Choroid plexus epithelial cell (primary cell): ENCODE data around the gene SMG1.
"Not testable (repeated sequence)": the region's sequence is repeated elsewhere in the genome, so short reads cannot be mapped to it uniquely, and the experiment has no call there.

Source experiments
- DNase-seq: peaks from one replicate; pipeline ENCODE4 v3.0.0-alpha.2; 2010; ENCODE audit warnings: low read depth
- H3K4me3 ChIP-seq: 2 replicates; pipeline ENCODE4 v1.5.1; 2011; ENCODE audit warnings: low read depth, mild to moderate bottlenecking, control low read depth, low read length, moderate library complexity
- TF ChIP-seq, protein P1 (sequence below): conservative IDR thresholded peaks from 2 replicates; pipeline ENCODE4 v1.5.1; 2011; ENCODE audit warnings: low read depth, mild to moderate bottlenecking, control low read depth, inconsistent platforms, low read length, moderate library complexity

The SMG1 gene

DNA sequence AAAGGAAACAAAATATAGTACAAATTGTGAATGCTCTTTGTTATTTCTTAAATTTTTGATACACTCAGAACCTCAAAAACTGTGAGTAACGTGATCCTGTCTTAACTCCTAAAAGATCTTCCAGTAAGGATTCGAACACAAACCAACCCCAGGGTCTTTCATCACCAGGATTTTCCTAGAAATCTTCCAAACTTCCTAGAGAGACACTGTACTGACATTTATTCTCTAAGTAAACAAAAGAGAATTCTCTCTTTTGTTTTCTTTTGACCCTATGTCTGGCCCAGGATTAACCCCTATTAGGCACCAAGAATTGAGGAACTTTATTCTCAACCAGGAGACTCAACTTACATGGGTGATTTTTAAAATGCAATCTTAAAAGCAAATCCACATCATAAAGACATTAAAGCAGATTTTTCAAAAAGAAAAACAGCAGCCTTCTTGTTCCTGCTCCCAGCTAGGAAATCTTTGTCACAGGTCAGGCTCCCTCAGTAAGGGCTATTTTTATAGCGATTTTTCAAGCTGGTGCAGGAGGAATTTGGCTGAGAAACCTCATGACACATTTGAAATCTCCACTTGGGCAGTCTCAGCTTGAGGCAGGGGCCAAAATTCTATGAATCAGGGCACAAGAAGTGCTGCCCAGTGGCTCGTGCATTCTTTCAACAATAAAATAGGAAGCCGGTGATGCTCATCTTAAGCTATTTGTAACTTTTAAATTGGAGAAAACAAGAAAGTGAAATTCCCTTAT lies 6.2 kb upstream of the SMG1 start:
- DNase-seq: peak; percentile 43
- no peak overlapping the region for H3K4me3 ChIP-seq
- TF ChIP-seq, protein P1, sequence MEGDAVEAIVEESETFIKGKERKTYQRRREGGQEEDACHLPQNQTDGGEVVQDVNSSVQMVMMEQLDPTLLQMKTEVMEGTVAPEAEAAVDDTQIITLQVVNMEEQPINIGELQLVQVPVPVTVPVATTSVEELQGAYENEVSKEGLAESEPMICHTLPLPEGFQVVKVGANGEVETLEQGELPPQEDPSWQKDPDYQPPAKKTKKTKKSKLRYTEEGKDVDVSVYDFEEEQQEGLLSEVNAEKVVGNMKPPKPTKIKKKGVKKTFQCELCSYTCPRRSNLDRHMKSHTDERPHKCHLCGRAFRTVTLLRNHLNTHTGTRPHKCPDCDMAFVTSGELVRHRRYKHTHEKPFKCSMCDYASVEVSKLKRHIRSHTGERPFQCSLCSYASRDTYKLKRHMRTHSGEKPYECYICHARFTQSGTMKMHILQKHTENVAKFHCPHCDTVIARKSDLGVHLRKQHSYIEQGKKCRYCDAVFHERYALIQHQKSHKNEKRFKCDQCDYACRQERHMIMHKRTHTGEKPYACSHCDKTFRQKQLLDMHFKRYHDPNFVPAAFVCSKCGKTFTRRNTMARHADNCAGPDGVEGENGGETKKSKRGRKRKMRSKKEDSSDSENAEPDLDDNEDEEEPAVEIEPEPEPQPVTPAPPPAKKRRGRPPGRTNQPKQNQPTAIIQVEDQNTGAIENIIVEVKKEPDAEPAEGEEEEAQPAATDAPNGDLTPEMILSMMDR: no peak

DNA sequence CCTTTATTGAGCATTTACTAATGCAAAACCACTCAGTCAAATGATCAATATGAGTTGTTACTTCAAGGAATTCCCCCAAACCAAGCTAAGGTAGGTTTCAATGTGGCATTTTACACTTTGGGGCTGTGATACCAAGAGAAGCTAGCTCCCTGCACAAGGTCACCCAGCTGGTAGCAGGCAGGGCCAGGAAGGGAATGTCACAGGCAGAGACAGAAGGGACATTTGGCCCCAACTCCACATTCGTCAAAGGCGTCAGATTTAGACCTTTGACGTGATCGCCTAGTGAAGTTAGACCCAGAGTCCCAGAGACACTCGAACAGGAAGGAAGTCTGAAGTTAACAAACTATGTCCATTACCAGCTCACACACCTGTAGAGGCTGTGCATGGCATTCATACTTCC lies 5.5 kb upstream of the SMG1 start:
- DNase-seq: no peak
- TF ChIP-seq, protein P1: no peak

DNA sequence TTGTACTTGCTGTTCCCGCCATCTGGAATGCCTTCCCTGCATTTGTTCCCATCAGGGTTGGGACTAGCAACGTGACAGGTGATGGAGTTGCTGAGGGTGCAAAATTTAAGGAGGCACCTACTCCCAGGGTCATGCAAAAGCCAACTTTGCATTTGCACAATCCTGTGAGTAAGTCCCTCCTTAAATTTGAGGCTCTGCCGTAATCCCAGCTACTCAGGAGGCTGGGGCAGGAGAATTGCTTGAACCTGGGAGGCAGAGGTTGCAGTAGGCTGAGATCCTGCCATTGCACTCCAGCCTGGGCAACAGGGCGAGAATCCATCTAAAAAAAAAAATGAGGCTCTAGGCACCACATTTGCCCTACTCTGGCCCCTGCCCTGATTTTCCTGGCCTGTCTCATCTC lies 3.9 kb upstream of the SMG1 start:
- H3K4me3 ChIP-seq, DNase-seq: not testable (repeated sequence)

More for the DNA sequence above, 5.5 kb upstream of the SMG1 start:
- no peak overlapping the region for H3K4me3 ChIP-seq

DNA sequence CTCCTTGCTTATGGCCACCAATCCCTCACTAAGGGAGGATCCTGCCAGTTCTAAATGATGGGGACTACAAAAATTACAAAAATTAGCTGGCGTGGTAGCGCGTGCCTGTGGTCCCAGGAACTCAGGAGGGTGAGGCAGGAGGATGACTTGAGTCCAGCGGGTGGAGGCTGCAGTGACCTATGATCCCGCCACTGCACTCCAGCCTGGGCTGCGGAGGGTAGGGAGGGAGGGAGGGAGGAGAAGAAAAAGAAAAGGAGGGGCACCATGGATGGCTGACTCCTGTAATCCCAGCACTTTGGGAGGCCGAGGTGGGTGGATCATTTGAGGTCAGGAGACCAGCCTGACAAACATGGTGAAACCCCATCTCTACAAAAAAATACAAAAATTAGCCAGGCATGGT lies 1.9 kb upstream of the SMG1 start:
- DNase-seq, H3K4me3 ChIP-seq: not testable (repeated sequence)

DNA sequence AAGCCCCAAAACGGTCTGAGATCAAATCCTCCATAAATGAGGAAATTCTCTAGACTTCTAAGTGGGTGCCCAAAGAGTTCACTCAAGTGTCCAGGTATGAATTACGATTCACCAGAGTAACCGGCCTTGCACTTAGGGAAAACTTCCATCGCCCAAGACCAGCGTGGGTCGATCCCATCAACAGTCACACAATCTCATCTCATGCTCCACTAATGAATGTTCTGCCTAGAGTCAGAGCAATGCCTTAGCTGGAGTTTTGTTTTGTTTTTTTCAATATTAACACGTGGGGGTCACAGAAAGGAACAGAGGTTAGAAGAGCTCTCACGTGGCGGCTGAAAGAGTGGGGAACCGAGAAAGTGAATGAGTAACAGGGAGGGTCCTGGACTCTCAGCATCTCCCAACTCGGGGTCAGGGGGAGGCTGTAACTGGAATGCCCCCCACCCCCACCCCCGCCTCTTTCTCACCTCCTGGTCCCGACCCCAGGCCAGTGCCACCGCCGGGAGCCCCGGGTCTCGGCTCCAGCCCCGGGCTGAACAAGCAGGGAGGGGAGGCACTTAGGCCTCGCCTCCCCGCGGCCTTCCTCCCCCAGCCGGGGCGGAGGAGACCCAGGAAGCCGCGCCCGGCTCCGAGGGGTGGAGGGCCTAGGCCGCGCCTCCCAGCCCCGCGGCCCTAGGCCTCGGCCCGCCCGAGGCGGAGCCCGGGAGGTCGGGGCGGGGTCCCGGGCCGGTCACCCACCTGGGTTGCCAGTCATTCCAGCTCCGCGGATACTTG lies 808 bp downstream of the SMG1 start:
- H3K4me3 ChIP-seq: peak overlapping the region; percentile 69
- DNase-seq: peak; percentile 39

DNA sequence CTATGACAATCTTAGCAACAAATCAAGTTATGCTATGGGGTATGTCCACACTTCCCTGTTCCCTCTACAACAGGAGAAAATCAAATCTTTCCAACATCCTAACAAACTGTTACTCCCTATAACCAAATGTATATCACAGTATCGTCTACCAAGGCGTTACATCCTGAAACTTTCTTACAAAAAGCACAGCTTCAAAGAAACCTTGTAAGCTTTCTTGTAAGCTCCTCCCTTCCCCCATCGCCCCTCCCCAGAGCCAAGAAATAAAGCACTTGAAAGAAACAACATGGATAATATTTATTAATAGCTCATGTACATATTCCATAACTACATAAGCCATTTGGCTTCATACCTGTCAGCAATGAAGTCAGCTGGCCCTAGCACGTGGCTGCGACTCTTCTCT lies 2.3 kb downstream of the SMG1 start:
- not testable (repeated sequence) for H3K4me3 ChIP-seq, DNase-seq

DNA sequence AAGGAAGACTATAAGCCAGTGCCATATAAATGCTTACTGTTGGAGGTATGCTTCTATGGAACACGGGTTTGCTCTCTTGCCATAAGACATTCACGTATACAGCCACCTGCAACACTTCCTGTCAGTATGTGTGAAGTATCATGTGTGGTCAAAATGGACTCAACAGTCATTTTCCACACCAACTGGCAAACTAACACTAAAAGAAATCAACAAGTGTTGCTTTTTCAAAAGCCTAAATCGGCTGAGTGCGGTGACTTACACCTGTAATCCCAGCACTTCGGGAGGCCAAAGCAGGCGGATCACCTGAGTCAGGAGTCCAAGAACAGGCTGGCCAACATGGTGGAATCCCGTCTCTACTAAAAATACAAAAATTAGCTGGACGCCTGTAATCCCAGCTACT lies 3.1 kb downstream of the SMG1 start:
- H3K4me3 ChIP-seq, DNase-seq: not testable (repeated sequence)

DNA sequence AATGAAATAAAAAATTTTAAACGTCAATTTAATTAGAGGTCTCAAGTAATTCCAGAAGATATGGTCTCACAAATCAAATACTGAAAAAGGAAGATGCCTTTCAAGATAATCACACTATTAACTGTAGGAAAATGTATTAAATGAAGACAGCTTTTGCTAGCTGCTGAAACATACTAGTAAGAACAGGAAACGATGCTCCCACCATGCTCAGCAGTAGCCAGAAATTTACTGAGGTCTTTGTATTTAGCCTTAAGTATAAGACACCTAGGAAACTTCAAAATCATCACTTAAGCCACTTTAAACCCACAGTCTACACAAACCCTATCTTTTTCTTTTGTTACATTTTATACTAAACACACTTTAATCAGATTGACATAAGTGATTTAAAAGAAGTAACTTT lies 16.6 kb downstream of the SMG1 start:
- not testable (repeated sequence) for DNase-seq, H3K4me3 ChIP-seq

DNA sequence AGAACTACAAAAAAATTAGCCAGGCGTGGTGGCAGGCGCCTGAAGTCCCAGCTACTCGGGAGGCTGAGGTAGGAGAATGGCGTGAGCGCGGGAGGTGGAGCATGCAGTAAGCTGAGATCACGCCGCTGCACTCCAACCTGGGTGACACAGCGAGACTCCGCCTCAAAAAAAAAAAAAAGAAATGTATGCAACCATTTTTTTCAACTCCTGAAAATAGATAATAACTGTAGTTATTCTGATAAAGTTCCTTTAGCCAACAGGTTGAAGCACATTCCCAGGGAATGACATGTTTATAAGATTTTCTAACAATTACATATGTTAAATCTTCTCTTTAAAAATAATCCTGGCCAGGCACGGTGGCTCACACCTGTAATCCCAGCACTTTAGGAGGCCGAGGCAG lies 17.5 kb downstream of the SMG1 start:
- H3K4me3 ChIP-seq, DNase-seq: not testable (repeated sequence)

DNA sequence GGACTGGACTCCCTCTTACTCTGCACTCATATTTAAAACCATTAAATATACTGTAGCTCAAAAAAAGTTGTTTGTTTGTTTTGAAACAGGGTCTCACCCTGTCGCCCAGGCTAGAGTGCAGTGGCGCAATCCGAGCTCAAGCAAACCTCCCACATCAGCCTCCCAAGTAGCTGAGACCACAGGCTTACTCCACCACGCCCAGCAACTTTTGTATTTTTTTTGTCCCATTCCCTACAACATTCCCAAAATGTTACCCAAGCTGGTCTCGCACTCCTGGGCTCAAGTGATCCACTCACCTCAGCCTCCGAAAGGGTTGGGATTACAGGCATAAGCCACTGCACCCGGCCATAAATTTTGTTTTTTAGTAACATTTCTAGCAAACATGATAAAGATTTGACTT lies 23.4 kb downstream of the SMG1 start:
- DNase-seq, H3K4me3 ChIP-seq: not testable (repeated sequence)

DNA sequence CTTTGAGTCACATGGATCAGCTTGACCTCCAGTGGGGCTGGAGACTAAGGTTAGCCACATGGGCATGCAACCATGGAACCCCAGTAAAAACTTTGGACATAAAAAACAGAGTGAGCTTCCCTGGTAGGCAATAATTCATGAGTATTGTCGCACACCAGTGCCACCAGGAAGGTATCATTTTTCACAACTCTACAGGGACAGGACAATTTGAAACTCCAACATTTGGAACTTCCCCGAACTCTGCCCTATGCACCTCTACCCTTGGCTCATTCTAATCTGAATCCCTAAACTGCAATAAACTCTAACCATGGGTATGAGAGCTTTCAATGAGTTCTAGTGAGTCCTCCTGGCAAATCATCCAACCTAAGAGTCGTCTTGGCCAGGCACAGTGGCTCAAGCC lies 24.2 kb downstream of the SMG1 start:
- DNase-seq, H3K4me3 ChIP-seq: not testable (repeated sequence)

DNA sequence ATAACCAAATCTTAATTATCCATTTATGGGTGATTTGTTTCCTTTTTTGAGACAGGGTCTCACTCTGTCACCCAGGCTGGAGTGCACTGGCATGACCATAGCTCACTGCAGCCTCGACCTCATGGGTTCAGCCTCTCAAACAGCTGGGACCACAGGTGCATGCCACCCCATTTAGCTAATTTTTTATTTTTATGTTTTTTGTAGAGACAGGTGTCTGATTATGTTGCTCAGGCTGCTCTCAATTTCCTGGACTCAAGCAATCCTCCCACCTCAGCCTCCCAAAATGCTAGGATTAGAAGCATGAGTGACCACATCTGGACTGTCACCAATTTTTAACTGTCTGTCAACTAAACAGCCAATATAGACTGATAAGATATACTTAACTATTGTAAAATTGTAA lies 25.0 kb downstream of the SMG1 start:
- not testable (repeated sequence) for H3K4me3 ChIP-seq, DNase-seq

DNA sequence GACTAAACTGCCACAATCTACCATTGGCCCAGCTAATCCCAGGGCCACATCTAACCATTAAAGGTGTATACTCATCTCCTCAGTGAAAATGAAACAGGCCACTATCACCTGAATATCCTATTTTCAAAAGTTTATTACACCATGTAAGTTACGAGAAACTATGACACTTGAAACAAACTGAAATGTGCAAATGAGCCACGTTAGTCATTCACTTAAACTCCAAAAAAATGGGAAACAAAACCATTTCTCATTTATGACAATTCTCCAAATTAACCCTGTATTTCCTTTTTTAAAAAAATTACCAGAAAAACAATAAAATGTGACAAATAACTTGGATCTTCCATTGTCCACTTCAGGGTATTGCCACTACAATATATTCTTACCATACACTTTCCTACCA lies 41.8 kb downstream of the SMG1 start:
- not testable (repeated sequence) for DNase-seq, H3K4me3 ChIP-seq

DNA sequence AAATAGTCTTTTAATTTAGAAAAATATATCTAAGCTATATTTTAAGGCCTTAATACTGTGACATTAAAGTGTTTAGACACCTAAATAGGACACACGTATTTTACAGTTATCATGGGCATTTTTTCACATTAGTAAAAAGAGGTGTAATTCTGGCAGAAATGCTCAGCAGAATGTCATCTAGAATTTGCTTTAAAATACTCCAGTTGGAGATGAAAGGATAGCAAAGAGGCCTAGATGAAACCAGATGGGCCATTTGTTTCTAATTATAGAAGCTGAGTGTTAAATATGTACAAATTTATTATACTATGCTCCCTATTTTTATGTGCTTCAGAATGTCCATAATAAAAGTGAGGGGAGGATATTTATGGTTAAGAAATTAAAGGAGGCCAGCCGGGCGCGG lies 48.5 kb downstream of the SMG1 start:
- H3K4me3 ChIP-seq, DNase-seq: not testable (repeated sequence)

DNA sequence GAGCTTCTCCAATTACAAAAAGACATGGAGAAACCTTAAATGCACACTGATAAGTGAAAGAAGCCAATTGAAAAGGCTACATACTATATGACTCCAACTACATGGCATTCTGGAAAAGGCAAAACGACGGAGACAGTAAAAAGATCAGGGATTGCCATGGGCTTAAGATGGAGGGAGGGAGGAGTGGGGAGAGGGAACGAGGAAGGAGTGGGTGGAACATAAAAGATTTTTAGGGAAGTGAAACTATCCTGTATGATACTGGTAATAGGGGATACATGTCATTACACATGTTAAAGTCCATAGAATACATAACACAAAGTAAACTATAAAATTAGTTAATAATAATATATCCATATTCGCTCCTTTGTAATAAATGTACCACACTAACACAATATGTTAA lies 48.9 kb downstream of the SMG1 start:
- not testable (repeated sequence) for H3K4me3 ChIP-seq, DNase-seq

DNA sequence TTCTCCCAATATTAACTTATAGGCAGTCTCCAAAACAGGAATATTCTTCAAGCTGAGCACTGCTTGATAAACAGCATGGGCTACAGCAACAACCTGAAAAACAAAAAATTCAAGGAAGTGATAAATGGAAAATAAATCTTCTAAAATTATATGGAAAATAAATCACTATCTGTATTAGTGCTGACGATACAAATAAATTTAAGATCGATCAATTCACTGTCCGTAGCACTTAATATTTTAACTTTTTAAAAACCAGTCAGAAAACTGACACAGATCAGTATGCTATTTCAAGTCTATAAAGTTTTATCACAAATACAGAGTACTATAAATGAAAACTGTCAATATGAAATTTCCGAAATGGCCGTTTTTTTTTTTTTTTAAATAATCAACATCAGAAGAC lies 49.9 kb downstream of the SMG1 start:
- not testable (repeated sequence) for DNase-seq, H3K4me3 ChIP-seq

DNA sequence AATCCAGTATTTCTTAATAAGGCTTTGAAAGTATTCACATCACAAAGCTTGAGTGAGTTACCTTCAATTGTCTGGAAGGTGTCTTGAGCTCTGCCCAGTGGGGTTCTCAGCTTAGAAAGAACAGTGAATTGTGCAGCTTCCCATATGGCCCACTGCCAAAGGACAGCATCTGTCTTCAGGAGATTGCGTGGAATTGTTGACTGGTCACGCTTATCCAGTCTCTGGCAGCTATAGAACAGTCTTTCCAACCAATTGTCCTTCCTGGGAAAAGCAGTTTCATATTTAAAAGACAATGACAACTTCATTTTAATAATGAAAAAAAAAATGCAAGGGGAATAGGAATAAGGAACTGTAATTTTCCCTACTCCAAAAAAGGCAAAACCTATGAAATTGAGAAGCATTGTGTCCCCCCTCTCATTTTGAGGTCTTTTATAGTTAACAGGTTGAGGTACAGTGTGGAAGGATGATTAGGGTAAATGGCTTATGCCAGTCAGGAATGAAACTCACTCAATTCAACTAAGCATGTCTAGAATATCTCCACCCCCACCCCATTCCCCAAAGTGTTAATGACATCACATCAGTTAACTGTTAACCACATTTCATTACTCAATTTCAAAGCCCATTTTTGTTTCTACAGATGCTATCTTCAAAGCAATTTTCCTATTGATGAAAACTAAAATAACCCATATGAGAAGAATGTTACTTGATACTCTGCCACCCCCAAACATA lies 57.0 kb downstream of the SMG1 start:
- H3K4me3 ChIP-seq: not testable (repeated sequence)
- DNase-seq: peak; percentile 56
